Measurements from ENCODE around the gene WDR37.

Gene WDR37

GRCh38 chr10:1078668-1079067 lies 22.5 kb downstream of the WDR37 start:
- DNase-seq, result no peak

DNA sequence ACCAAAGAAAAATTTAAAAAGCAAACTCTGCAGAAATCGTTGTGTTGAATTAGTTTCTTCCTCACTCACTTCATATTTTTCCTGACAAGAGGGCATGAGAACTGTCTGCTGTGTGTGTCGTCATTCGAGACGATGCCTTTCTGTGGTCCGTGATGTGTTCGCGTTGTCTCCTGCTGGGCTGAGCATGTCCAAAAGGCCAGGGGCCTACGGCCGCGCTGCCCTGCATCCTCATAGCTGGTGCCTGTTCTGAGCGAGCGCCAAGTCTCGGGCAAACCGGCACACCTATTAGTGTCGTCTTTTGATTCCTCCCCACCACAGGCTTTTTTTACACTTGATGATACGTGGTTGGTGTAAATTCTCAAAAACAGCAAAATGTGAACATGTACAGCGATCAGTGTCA lies 27.4 kb downstream of the WDR37 start:
- DNase-seq, result no peak

DNA sequence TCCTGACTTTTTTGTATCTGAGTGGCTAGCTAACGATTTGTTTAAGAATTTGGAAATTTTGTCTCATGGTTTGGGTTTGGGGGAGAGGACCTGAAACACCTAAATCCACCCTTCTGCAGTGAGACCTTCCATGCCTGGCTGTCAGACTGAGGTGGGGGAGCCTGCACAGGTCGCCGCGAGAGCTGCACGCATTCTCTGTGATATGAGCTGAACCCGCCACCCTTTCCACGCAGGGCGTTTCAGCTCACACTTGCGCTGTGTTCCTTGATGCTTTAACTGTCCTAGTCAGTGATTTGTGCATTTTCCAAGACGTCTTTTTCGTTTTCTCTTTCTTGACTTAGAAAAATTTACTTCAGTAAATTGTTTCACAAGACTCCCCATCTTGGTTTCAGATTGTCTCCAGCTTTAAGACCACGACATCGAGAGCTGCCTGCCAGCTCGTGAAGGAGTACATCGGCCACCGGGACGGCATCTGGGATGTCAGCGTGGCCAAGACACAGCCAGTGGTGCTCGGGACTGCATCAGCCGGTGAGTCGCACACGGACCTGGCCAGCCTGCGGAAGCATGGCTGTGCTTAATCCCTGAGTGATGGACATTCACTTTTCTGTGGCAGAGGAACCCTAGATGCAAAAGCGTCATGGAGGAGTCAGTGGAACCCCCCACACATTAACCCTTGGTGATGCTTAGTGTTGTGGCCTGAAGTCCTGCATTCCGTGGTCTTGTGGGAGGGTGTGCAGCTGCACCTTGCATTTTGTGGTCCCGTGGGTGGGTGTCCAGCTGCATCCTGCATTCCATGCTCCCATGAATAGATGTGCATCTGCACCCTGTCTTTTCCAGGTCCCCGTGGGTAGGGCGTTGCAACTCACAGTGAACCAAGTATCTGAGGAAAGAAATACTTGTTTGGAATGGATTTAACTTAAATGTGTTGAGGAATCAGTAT lies 28.1 kb downstream of the WDR37 start:
- no peak for DNase-seq

DNA sequence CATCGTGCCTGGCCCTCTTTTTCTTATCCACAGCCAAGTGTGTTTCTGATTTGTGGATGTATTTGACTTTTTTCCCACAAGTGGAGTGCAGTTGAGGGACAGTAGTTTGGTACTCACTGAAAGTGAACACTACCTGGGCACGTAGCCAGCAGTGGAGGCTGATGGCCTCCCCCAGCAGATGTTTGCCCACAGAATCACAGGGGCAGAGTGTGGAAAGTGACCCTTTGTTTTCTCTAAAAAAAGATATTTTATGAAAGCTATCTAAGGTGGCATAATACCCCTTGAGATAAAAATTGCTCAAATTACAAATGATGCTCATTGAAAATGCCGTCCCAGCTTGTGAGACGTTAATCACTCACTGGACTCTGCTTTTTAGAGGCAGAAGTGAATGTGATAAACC lies 29.1 kb downstream of the WDR37 start:
- no peak for DNase-seq

- no peak for DNase-seq
Measured at GRCh38 chr10:1086787-1087186, 30.6 kb downstream of the WDR37 start.

DNA sequence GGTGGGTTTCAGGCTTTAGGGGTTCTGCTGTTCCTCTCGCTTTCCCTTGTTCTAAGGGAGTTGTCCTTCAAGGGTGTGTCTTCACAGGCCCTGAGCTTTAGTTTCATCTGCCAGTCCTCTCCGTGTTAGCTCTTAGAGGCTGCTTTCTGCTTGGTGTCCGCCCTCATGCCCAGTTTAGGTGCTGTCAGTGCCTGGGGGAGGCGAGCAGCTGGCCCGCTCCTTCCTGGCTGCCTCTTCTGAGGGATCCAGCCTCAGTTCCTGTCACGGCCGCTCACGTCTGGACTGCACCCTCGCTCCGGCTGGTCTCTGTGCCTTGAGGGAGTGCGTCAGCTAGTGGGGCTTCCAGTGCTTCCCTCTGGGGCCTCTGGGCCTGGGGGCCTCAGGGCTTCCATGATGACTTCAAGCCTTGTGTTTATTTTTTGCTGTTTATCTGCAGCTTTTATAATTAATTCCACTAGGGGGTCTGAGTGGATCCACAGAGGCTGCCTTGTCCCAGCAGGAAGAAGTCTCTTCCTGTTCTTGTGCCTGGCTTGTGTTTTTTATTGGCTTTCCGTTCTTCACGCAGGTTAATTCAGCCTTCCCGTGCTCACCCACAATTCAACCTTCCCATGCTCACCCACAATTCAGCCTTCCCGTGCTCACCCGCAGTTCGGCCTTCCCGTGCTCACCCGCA lies 33.0 kb downstream of the WDR37 start:
- DNase-seq, result no peak

DNA sequence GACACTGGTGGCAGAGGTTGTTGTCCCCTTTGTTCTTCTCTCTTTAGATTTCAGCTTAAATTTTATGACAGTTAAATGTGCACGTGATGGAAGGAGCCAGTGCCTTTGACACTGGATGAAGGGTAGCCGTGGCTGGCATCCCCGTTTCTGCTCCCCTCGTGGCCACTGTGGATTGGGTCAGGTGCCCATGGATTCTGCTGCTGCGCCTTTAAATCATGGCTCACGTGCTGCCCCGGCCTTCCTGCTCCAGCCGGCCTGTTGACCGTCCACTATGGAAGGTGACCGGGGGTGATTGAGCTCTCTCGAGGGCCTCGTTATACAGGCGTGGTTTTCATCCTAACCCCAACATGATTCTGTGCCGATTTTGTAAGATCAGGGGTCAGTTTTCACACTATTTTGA lies 34.5 kb downstream of the WDR37 start:
- DNase-seq, result no peak

- no peak for DNase-seq
Measured at GRCh38 chr10:1093696-1094095, 37.5 kb downstream of the WDR37 start.

DNA sequence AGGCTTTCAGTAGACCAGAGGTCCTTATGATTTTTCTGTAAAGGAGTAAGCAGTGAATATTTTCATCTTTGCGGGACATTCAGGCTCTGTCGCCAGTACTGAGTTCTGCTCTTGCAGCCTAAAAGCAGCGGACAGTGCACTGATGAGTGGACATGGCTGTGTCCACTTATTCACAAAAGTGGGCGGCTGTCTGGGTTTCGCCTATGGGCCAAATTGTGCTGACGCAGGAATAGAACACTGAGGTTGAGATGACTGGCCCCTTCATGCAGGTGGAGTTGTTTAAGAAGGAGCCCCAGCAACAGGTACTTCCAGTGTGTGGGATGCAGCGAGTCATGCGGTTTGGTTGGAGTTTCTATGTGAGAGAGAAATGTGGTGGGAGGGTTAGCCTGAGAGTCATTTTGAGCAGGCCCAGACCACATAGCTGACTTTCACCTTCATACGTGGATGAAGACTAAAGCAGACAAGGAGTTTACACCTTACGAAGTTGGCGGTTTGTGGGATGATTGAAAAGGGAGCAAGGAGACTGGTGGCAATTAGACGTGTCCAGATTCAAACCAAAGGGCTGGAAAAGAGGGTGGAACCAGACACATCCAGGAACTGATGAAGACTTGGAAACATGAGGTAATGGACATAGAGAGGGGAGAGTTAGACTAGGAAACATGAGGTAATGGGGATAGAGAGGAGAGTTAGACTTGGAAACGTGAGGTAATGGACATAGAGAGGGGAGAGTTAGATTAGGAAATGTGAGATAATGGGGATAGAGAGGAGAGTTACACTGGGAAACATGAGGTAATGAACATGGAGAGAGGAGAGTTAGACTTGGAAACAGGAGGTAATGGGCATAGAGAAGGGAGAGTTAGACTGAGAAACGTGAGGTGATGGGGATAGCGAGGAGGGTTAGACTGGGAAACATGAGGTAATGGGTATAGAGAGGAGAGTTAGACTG lies 38.2 kb downstream of the WDR37 start:
- DNase-seq, result no peak

GRCh38 chr10:1095498-1095897 lies 39.3 kb downstream of the WDR37 start:
- peak in 1 of 2 experiments; percentile 17 for DNase-seq

- no peak for DNase-seq
Measured at GRCh38 chr10:1096287-1096889, 40.2 kb downstream of the WDR37 start.

GRCh38 chr10:1097436-1097835 lies 41.3 kb downstream of the WDR37 start:
- no peak for DNase-seq

DNA sequence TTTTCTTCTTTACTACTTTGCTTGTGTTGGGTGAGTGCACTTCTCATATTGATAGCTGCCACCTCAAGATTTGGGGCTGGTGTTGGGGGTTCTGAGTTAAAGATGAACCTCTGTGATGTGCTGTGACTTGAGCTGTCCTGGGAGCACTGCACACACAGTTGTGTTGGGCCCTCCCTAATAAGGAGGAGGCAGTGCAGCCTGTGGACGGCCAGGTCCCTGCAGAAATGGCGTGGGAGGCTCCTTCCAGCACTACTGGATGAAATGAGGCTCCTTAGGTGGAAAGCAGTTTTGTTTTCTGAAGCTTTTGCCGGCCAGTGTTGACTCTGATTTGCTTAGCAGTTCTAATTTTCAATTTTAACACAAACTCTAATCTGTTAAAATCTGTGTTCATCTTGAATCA lies 44.0 kb downstream of the WDR37 start:
- DNase-seq, result no peak

DNA sequence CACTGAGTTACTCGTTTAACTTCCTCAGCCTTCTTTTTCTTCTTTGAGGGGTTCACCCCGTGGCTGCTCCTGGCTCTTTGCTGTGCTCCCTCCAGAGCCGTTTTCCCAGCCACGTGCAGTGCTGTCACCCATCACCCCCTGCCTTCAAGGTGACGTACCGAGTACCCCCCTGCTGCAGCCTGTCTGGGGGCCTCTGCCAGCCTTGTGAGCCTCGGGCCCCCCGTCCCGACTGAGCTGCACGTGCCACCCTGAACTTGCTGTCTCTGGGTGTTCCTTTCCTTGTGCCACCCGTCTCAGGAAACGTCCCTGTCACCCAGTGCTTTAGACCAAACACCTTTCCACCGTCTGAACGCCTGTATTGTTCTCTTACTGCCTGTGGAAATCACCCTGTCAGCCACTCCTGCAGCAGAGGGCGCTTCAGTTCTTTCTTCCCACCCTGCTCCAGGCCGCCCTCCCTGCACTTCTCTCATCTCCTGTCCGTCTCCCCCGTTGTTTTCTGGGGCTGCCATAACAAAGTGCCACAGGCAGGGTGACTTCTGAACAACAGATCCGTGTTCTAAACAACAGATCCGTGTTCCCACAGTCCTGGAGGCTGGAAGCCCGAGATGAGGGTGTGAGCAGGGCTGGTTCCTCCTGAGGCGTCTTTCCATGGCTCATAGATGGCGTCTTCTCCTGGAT lies 44.6 kb downstream of the WDR37 start:
- DNase-seq, result no peak

- DNase-seq, result no peak
Measured at GRCh38 chr10:1101946-1102345, 45.8 kb downstream of the WDR37 start.

DNA sequence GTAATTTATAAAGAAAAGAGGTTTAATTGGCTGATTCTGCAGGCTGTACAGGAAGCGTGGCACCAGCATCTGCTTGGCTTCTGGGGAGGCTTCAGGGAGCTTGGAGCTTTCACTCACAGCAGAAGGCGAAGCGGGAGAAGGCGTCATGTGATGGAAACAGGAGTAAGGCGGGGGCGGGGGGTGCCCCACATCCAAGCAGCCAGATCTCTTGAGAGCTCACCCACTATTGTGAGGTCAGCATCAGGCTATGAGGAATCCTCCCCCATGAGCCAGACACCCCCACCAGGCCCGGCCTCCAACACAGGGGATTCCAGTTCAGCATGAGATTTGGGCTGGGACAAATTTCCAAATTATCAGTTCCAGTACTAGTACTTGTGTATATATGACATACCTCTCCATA lies 46.2 kb downstream of the WDR37 start:
- no peak for DNase-seq

- DNase-seq, result no peak
Measured at GRCh38 chr10:1102831-1103230, 46.6 kb downstream of the WDR37 start.

GRCh38 chr10:1103551-1103950 lies 47.4 kb downstream of the WDR37 start:
- no peak for DNase-seq

GRCh38 chr10:1104971-1105370 lies 48.8 kb downstream of the WDR37 start:
- DNase-seq, result no peak

GRCh38 chr10:1107004-1107403 lies 50.8 kb downstream of the WDR37 start:
- no peak for DNase-seq

DNA sequence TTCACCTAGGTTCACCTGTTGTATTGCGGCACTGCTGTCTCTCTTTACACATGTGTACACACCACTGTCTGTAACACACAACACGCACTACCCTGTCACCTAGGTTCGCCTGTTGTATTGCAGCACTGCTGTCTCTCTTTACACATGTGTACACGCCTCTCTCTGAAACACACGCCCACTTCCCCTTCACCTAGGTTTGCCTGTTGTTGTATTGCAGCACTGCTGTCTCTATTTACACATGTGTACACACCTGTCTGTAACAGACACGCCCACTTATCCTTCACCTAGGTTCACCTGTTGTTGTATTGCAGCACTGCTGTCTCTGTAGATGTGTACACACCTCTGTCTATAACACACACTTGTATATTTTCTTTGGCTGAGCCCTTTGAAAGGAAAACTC lies 51.5 kb downstream of the WDR37 start:
- DNase-seq, result peak in 1 of 2 experiments; percentile 1

All from NCI-H526 (cell line).